Cardiac muscle cell (in vitro differentiated cells and primary cell): ENCODE measurements around the gene EPC1. TPM values are rescaled to one million over a fixed set of nuclear protein-coding genes. Genes with fewer than 3 reads are reported as not detected.
A peak's percentile ranks its signal among the peaks of the same experiment; 100 is the strongest.
"Not testable (repeated sequence)": the region's sequence is repeated elsewhere in the genome, so short reads cannot be mapped to it uniquely, and the experiment has no call there.

Experiments used
- DNase-seq, 2 donors: peaks; one replicate each; pipeline versions ENCODE4 v3.0.0 to v3.0.0-alpha.2; 2010 to 2017; ENCODE audit warnings: low read depth in 1 of 2, low spot score in 1 of 2
- H3K27ac ChIP-seq: fragments of 200-600 bp; sonication (generic); 2 replicates; pipeline ENCODE4 v1.5.1; 2016
- H3K27me3 ChIP-seq: fragments of 200-600 bp; sonication (generic); 2 replicates; pipeline ENCODE4 v1.6.0; 2016; ENCODE audit warnings: control low read depth
- H3K36me3 ChIP-seq: fragments of 200-600 bp; sonication (generic); 2 replicates; pipeline ENCODE4 v1.5.1; 2016; ENCODE audit warnings: control low read depth
- H3K4me1 ChIP-seq: fragments of 200-600 bp; sonication (generic); 2 replicates; pipeline ENCODE4 v1.8.1; 2017; ENCODE audit warnings: low read depth, mild to moderate bottlenecking, mixed run types
- H3K4me3 ChIP-seq: fragments of 200-600 bp; sonication (generic); 2 replicates; pipeline ENCODE4 v1.5.1; 2016; ENCODE audit warnings: mild to moderate bottlenecking
- H3K9me3 ChIP-seq: fragments of 200-600 bp; sonication (generic); 2 replicates; pipeline ENCODE4 v1.5.1; 2017; ENCODE audit warnings: low read depth, mild to moderate bottlenecking, control low read depth
- polyA plus RNA-seq: library from polyadenylated mRNA; unstranded; fragments of >200 nt; fragmentation: Nextera tagmentation; extraction: Ambion mirVana; gene quantifications from 2 replicates; pipeline ENCODE4 v1.2.1, GENCODE V29; 2016
- total RNA-seq: library from RNA; depleted of rRNA; stranded (reverse); fragments of >200 nt; gene quantifications from 2 replicates; pipeline ENCODE4 v1.2.3, GENCODE V29; 2016
- TF ChIP-seq, protein P1 (sequence below): IDR thresholded peaks from 2 replicates; pipeline ENCODE4 v1.5.1; 2012; ENCODE audit warnings: low read depth, mild to moderate bottlenecking, low read length

The EPC1 gene
- total and polyA plus RNA-seq, 2 experiments from 2014 or later: 12.9 to 25.4 TPM

GRCh38 chr10:32226624-32227023, 120.3 kb downstream of the EPC1 start:
- DNase-seq: no peak
- Histone ChIP-seq H3K36me3 (no peaks in the 10 kb centered on the region), H3K4me3 (no peak overlapping the region), H3K27ac (no peak overlapping the region), H3K27me3 (no peaks in the 10 kb centered on the region), H3K4me1 (no peaks in the 10 kb centered on the region), H3K9me3 (no peaks in the 10 kb centered on the region)
- TF ChIP-seq, protein P1, sequence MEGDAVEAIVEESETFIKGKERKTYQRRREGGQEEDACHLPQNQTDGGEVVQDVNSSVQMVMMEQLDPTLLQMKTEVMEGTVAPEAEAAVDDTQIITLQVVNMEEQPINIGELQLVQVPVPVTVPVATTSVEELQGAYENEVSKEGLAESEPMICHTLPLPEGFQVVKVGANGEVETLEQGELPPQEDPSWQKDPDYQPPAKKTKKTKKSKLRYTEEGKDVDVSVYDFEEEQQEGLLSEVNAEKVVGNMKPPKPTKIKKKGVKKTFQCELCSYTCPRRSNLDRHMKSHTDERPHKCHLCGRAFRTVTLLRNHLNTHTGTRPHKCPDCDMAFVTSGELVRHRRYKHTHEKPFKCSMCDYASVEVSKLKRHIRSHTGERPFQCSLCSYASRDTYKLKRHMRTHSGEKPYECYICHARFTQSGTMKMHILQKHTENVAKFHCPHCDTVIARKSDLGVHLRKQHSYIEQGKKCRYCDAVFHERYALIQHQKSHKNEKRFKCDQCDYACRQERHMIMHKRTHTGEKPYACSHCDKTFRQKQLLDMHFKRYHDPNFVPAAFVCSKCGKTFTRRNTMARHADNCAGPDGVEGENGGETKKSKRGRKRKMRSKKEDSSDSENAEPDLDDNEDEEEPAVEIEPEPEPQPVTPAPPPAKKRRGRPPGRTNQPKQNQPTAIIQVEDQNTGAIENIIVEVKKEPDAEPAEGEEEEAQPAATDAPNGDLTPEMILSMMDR: no peak

DNA sequence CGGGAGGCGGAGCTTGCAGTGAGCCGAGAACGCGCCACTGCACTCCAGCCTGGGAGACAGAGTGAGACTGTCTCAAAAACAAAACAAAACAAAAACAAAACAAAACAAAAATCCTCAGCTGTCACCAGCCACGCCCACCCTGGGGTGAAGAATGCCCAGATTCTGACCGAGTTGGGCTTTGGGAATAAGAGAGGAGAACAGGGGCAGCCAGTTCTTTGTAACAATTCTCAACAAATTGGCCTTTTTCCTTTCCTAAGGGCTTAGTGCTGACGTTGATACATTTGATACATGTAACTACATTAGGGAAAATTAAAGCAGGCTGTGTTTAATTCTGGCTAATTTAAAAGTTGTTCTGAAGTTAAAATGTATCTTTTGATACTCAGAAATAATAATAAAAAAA, 121.0 kb downstream of the EPC1 start:
- TF ChIP-seq, protein P1: no peak
- Histone ChIP-seq H3K27me3 (no peaks in the 10 kb centered on the region), H3K27ac (no peak overlapping the region), H3K36me3 (no peaks in the 10 kb centered on the region), H3K9me3 (no peaks in the 10 kb centered on the region), H3K4me3 (no peak overlapping the region), H3K4me1 (no peaks in the 10 kb centered on the region)
- DNase-seq: no peak

GRCh38 chr10:32222376-32222775, 124.6 kb downstream of the EPC1 start:
- DNase-seq: peak in 1 of 2 donors; percentile 31
- H3K4me3 ChIP-seq, H3K27ac ChIP-seq, H3K36me3 ChIP-seq, H3K9me3 ChIP-seq, H3K27me3 ChIP-seq, H3K4me1 ChIP-seq: not testable (repeated sequence)

GRCh38 chr10:32219156-32219555, 127.8 kb downstream of the EPC1 start:
- not testable (repeated sequence) for H3K27me3 ChIP-seq, H3K4me3 ChIP-seq, H3K27ac ChIP-seq, H3K36me3 ChIP-seq, H3K4me1 ChIP-seq, DNase-seq, H3K9me3 ChIP-seq

DNA sequence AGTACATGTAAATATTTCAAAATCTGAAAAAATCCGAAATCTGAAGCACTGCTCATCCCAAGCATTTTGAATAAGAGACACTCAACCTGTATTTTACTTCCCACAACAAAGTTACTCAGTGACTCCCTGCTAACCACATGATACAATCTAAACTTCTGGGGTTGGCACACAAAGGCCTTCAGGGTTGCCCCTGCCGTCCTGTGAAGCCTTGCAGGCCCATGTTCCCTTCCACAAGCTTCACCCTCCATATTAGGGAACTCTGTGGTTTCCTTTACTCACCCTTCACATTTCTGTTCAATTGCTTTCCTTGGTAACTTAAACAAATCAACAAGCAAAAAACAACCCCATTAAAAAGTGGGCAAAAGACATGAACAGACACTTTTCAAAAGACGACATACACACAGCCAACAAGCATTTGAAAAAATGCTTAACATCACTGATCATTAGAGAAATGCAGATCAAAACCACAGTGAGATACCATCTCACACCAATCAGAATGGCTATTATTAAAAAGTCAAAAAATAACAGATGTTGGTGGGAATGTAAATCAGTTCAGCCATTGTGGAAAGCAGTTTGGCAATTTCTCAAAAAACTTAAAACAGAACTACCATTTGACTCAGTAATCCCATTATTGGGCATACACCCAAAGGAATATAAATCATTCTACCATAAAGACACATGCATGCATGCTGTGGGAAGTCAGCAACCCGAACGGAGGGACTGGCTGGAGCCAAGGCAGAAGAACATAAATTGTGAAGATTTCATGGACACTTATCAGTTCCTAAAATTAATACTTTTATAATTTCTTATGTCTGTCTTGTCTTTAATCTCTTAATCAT, 128.5 kb downstream of the EPC1 start:
- not testable (repeated sequence) for H3K36me3 ChIP-seq, H3K9me3 ChIP-seq, H3K4me1 ChIP-seq, DNase-seq, H3K27me3 ChIP-seq, H3K27ac ChIP-seq, H3K4me3 ChIP-seq

Other genes with a start within 250 kb of the EPC1 start
- 2.8 and 4.2 TPM in 2 replicates for gene CCDC7, start 99.0 kb upstream of the EPC1 start, total RNA-seq
- gene CCDC7, start 99.0 kb upstream of the EPC1 start, polyA plus RNA-seq: 4.5 and 6.4 TPM in 2 replicates